D721Med (cell line): Measurements from ENCODE around the gene ENTPD2.

Source experiments
- DNase-seq: peaks from one replicate; pipeline ENCODE4 v3.0.0; 2011; ENCODE audit warnings: low spot score; ENCODE audit not compliant: insufficient read length
- FAIRE-seq: peaks from 2 replicates; lab custom pipeline; 2011; peaks lifted over from hg19 to GRCh38; lab: Jason Lieb, UNC
- TF ChIP-seq, protein P1 (sequence below): IDR thresholded peaks from 2 replicates; pipeline ENCODE4 v1.5.1; 2012; ENCODE audit warnings: mild to moderate bottlenecking, control low read depth; ENCODE audit not compliant: insufficient read depth; ENCODE audit errors: missing control alignments

ENTPD2 gene

DNA sequence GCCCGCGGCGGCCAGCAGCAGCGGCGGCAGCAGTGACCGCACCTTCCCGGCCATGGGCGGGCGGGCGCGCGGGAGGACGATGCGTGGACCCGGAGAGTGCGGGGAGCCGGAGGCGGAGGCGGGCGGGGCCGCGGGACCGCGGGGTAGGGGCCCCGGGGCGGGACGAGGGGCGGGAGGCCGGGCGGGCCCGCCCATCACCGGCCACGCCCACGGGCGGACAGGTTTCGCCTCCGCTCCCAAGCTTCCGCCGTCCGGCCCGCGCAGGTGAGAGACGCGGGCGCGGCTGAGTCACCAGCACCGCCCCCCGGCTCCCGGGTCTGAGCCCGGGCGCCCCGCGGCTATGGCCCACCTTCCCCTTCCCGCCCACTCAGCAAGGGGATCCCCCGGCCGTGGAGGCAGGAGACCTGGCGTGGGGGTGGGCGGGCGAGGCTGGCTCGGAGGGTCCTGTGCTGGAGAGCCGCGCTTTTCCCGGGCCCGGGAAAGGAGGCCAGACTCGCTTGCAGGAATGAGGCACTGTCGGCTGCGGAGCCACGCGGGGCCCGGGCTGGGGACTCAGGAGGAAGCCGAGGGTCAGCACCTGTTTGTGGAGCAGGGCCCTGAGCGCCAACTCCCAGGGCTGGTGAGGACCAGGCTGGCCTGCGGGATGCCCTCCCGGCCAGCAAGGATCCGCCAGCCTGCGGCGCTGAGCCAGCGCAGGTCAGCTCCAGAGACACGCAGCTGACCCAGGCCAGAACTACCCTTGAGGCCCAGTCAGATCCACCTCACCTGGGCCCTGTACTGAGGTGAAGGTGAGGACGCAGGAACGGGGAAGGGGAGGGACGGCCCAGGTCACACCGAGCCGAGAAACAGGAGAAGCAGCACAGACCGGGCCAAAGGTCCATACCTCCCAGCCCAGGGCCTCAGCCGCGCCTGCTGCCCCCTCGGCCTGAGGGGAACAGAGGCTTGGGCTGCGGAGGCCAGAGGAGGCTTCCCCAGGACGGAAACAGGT is at the start of gene ENTPD2:
ENTPD2 (minus strand) TSS at position 118 of the 988 bp plus-strand sequence; CDS start at position 54, 64 bp downstream.
- DNase-seq (no peak), FAIRE-seq (no peak)
- TF ChIP-seq, protein P1, sequence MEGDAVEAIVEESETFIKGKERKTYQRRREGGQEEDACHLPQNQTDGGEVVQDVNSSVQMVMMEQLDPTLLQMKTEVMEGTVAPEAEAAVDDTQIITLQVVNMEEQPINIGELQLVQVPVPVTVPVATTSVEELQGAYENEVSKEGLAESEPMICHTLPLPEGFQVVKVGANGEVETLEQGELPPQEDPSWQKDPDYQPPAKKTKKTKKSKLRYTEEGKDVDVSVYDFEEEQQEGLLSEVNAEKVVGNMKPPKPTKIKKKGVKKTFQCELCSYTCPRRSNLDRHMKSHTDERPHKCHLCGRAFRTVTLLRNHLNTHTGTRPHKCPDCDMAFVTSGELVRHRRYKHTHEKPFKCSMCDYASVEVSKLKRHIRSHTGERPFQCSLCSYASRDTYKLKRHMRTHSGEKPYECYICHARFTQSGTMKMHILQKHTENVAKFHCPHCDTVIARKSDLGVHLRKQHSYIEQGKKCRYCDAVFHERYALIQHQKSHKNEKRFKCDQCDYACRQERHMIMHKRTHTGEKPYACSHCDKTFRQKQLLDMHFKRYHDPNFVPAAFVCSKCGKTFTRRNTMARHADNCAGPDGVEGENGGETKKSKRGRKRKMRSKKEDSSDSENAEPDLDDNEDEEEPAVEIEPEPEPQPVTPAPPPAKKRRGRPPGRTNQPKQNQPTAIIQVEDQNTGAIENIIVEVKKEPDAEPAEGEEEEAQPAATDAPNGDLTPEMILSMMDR = no peak

DNA sequence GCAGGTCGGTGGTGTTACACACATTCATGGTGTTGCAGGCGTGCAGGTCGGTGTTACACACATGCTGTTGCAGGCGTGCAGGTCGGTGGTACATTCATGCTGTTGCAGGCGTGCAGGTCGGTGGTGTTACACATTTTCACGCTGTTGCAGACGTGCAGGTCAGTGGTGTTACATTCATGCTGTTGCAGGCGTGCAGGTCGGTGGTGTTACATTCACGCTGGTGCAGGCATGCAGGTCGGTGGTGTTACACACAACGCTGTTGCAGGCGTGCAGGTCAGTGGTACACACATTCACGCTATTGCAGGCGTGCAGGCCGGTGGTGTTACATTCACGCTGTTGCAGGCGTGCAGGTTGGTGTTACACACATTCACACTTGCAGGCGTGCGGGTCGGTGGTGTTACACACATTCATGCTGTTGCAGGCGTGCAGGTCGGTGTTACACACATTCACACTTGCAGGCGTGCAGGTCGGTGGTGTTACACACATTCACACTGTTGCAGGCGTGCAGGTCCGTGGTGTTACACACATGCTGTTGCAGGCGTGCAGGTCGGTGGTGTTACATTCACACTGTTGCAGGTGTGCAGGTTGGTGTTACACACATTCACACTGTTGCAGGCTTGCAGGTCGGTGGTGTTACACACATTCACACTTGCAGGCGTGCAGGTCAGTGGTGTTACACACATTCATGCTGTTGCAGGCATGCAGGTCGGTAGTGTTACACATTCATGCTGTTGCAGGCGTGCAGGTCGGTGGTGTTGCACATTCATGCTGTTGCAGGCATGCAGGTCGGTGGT is 49.5 kb upstream of the ENTPD2 start:
- no peak for FAIRE-seq
- TF ChIP-seq, protein P1 = no peak
- no peak for DNase-seq

DNA sequence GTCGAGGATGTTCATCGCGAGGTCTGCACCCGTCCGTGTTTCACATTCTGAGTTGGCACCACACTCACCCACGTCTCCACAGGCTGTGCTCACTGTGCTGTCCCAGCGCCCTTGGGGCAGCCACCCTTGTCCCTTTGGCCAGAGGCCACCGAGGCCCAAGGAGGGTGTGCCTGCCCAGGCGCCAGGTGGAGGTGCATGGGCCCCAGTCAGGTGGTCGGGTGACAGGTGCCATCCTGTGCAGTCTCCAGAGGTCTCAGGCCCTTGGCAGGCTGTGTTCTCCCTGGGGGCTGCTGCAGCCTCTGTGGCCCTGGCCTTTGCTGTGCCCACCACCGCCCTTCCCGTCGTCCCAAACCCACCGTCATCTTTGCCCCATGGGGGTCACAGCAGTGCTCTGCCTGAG is 45.4 kb upstream of the ENTPD2 start:
- TF ChIP-seq, protein P1 = no peak
- DNase-seq (no peak), FAIRE-seq (no peak)

DNA sequence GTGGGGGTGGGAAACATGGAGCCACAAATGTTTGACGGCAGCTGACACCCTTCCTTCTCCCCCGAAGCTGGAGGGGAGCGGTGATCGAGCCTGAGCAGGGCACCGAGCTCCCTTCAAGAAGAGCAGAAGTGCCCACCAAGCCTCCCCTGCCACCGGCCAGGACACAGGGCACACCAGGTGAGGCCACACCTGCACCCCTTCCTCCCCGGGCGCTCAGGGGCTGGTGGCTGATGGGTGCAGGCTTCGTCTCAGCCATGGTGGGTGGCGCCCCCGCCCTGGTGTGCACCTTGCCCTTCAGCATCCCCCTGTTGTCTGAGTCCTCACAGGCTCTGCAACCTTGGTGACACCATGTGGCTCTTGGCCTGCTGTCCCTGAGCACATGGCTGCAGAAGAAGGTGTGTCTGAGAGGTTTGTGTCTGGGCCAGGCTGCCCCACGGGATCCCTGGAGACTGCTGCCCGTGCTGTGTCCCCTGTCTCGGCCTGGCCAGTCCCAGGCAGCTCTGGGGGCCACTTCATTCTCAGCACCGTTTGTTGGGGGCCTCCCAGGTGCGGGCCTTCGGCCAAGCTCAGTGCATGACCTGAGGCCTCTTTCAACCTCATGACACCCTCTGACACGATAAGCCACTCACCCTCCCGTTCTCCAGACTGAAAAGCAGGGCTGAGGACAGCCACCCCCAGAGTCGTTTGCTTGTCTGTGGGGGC is 44.1 kb upstream of the ENTPD2 start:
- FAIRE-seq (no peak), DNase-seq (no peak)
- TF ChIP-seq, protein P1 = no peak

GRCh38 chr9:137096785-137097546 is 43.1 kb upstream of the ENTPD2 start:
- TF ChIP-seq, protein P1 = no peak
- no peak for DNase-seq
- FAIRE-seq = no peak
